GM19099 (cell line): ENCODE results near the gene TP53INP2.

Experiments used
- POLR2A ChIP-seq: IDR thresholded peaks from 3 replicates; pipeline ENCODE4 v1.6.1; 2011; ENCODE audit warnings: low read depth; ENCODE audit not compliant: insufficient read length; ENCODE audit errors: extremely low read depth

Gene TP53INP2

DNA sequence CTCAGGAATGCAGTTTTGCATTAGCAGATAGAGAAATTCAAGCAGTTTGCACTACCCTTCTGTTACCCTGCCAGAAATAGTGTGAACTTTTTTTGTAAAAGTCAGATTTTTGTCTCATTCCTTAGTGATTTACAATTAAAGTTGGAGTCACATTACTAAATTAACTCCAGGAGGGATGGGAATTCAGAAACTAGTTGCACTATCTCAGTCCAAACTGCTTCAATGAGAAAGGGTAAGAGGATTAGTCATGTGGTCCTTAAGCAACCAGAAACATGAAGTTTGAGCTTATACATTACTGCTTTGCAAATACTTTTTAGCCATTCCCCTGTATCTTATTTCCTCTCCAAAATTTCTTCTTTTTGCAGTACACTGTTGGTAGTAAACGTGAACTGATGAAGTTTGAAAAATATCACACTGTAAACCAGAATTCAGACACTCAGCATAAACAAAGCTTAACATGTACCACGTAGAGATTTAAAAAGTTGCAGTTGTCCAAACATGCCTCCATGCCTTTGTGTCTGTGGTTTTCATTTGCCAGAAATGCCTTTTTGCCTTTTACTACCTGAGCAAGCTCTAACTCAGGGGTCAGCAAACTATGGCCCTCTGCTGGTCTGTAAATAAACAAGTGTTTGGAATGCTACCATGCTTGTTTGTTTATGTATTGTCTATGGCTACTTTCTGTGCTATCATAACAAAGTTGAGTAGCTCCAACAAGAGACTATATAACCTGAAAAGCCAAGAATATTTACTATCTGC lies 49.7 kb downstream of the TP53INP2 start:
- no peak for TF ChIP-seq POLR2A

DNA sequence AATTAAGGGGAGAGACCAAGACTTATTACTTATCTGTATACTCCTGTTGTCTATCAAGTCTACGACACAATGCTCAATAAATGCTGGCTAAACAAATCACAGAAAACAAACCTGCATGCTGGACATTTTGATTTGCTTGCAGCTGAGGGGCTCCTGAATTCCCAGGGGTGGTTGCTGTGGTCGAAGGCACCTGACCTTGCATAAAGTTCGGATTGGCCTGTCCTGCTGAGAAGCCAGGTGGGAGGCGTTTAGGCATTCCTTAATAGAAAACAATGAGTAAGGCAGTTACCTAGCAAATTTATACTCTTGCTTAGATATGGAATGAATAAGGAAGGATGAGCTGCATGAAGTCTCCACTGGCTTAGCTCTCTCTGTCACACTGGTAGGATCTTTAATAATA lies 50.5 kb downstream of the TP53INP2 start:
- no peak for TF ChIP-seq POLR2A

DNA sequence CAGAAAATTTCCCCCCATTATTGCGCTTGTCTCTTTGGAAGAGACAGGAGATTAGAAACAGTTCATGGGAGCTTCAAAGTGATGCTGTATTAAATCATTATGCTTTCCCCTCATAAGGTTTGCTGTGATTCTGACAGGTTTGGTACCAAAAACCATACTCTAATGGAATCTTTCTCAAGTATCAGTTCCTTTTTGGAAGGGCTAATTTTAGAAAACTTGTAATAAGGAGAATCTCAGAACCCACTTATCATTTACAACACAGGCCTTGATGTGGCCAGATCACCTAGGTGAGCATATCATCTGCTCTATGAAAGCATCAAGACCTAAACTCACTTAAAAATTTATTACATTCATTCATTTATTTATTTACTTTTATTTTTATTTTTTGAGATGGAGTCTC lies 51.2 kb downstream of the TP53INP2 start:
- TF ChIP-seq POLR2A: no peak

DNA sequence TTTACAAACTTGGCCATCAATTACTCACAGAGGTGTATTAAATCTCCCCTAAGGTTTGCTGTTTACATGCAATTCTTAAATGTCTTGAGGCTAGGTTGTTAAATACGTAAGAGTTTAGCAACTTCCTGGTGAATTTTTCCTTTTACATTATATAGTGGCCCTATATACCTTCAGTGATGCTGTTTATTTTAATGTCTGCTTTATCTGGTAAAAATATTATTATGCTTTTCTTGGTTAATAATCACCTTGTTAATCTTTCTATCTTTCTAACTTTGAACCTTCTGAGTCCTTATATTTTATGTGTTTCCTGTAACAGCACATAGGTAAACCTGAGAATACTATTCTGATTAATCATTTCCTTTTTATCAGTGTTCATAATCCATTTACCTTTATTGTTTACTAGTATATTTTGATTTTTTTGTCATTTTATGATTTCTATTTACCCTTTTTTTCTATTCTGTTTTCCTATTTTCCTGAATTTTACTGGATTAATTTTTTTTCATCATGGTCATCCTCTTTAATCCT lies 57.9 kb downstream of the TP53INP2 start:
- TF ChIP-seq POLR2A: no peak
